ENCODE measurements around the gene CPNE4. TPM values are rescaled to one million over a fixed set of nuclear protein-coding genes. Genes with fewer than 3 reads are reported as not detected.

CPNE4 gene
- total RNA-seq, 2 experiments from 2014 or later = not detected

DNA sequence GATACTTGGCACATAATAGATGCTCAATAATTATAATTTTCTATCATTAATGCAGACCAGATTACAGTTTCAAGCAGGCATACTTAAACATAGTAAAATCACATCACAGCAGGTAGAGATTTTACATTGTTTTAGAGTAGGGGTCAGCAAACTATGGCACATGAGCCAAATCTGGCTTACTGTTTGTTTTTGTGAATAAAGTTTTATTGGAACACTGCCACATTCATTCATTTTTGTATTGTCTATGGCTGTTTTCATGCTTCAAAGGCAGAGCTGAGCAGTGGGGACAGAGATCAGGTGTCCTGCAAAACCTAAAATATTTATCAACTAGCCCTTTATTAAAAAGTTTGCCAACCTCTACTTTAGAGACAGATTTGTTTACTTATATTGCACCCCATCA, 342.5 kb downstream of the CPNE4 start:
- no peaks in the 10 kb centered on the region for H3K4me1 Mint-ChIP-seq
- H3K9me3 Mint-ChIP-seq = no peaks in the 10 kb centered on the region
- no peak for DNase-seq
- H3K36me3 Mint-ChIP-seq (ENCODE audit: low read depth) = no peaks in the 10 kb centered on the region
- H3K27me3 Mint-ChIP-seq = peaks cover 17% of the 10 kb centered on the region
- no peak overlapping the region for H3K27ac Mint-ChIP-seq
- ChIA-PET CTCF (no interaction called here), POLR2A (no interaction called here)
- no peak overlapping the region for H3K4me3 Mint-ChIP-seq

DNA sequence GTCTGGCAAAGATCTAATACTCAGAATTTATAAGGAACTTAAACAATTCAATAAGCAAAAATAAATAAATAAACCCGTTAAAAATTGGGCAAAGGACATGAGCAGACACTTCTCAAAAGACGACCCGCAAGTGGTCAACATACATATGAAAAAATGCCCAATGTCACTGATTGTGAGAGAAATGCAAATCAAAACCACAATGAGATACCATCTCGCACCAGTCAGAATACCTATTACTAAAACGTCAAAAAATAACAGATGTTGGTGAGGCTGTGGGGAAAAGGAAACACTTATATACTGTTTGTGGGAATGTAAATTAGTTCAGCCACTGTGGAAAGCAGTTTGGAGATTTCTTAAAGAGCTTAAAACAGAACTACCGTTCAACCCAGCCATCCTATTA, 344.0 kb downstream of the CPNE4 start:
- no peak for DNase-seq
- H3K36me3 Mint-ChIP-seq (ENCODE audit: low read depth) = no peaks in the 10 kb centered on the region
- no peak overlapping the region for H3K27ac Mint-ChIP-seq
- no peaks in the 10 kb centered on the region for H3K9me3 Mint-ChIP-seq
- CTCF ChIA-PET = no interaction called here
- peaks cover 26% of the 10 kb centered on the region for H3K27me3 Mint-ChIP-seq
- POLR2A ChIA-PET = no interaction called here
- H3K4me3 Mint-ChIP-seq = no peak overlapping the region
- H3K4me1 Mint-ChIP-seq = no peaks in the 10 kb centered on the region

DNA sequence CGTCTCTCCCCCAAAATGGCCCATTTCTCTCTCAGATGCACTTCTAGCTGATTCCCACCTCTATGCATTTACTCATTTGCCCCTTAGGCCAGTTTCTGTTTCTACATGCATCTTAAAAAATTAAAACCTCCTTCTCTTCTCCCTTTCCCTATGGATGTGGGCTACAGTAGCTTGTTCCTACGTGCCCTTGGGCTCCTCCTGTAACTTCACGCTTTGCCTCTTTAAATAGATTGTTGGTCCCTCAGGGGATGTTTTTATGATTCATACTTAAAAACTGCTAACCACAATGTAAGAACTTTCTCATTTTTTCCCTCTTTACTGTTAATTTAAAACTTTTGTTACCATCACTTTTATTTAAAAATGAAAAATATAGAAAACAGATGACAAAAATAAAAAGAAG, 346.4 kb downstream of the CPNE4 start:
- DNase-seq = no peak
- ChIA-PET POLR2A (no interaction called here), CTCF (no interaction called here)
- no peaks in the 10 kb centered on the region for H3K36me3 Mint-ChIP-seq (ENCODE audit: low read depth)
- peaks cover 22% of the 10 kb centered on the region for H3K27me3 Mint-ChIP-seq
- H3K9me3 Mint-ChIP-seq = no peaks in the 10 kb centered on the region
- H3K4me3 Mint-ChIP-seq = no peak overlapping the region
- H3K4me1 Mint-ChIP-seq = no peaks in the 10 kb centered on the region
- no peak overlapping the region for H3K27ac Mint-ChIP-seq

DNA sequence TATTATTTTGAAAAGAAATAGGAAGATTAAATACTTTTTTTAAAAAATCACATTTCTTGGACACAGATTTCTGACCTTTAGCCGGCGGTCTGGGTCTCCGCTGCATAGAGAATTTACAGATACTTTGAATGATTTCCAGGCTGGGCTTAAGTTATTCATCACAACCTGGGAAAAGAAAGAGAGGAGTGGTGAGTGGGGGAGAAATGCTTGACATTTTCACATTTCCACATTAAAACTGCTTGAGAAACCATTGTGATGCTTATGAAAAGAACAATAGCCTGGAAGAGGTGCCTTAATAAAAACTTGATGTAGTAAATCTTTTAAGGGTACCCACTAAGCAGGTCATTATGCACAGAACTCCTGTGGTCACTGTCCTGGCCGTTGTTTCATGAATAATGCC, 365.2 kb downstream of the CPNE4 start:
- Mint-ChIP-seq H3K4me1 (no peaks in the 10 kb centered on the region), H3K27ac (no peak overlapping the region), H3K9me3 (no peaks in the 10 kb centered on the region), H3K27me3 (peaks cover 13% of the 10 kb centered on the region), H3K36me3 (ENCODE audit: low read depth) (no peaks in the 10 kb centered on the region), H3K4me3 (no peak overlapping the region)
- ChIA-PET POLR2A (no interaction called here), CTCF (no interaction called here)
- no peak for DNase-seq

- Mint-ChIP-seq H3K9me3 (no peaks in the 10 kb centered on the region), H3K4me1 (no peaks in the 10 kb centered on the region)
Measured at GRCh38 chr3:131658771-131659170, 376.0 kb downstream of the CPNE4 start.

GRCh38 chr3:131658115-131658514, 376.7 kb downstream of the CPNE4 start:
- Mint-ChIP-seq H3K27ac (no peak overlapping the region), H3K27me3 (peaks cover 6% of the 10 kb centered on the region), H3K4me1 (no peaks in the 10 kb centered on the region), H3K36me3 (ENCODE audit: low read depth) (no peaks in the 10 kb centered on the region), H3K9me3 (no peaks in the 10 kb centered on the region), H3K4me3 (no peak overlapping the region)
- DNase-seq = no peak
- CTCF ChIA-PET = no interaction called here
- POLR2A ChIA-PET = interaction anchor here (0.9 kb wide), 1 partner anchor 9 kb away, joined by 3 read pairs; no protein-coding TSS in a partner anchor

More at GRCh38 chr3:131658771-131659170, 376.0 kb downstream of the CPNE4 start:
- CTCF ChIA-PET = no interaction called here
- Mint-ChIP-seq H3K27ac (no peak overlapping the region), H3K36me3 (ENCODE audit: low read depth) (no peaks in the 10 kb centered on the region), H3K27me3 (peaks cover 6% of the 10 kb centered on the region), H3K4me3 (no peak overlapping the region)
- POLR2A ChIA-PET = no interaction called here
- DNase-seq = no peak

- Mint-ChIP-seq H3K4me3 (no peak overlapping the region), H3K9me3 (no peaks in the 10 kb centered on the region), H3K4me1 (no peaks in the 10 kb centered on the region), H3K27ac (no peak overlapping the region), H3K27me3 (peaks cover 5% of the 10 kb centered on the region), H3K36me3 (ENCODE audit: low read depth) (no peaks in the 10 kb centered on the region)
- POLR2A ChIA-PET = no interaction called here
- CTCF ChIA-PET = no interaction called here
- DNase-seq = no peak
Measured at GRCh38 chr3:131655070-131655690, 379.6 kb downstream of the CPNE4 start.

DNA sequence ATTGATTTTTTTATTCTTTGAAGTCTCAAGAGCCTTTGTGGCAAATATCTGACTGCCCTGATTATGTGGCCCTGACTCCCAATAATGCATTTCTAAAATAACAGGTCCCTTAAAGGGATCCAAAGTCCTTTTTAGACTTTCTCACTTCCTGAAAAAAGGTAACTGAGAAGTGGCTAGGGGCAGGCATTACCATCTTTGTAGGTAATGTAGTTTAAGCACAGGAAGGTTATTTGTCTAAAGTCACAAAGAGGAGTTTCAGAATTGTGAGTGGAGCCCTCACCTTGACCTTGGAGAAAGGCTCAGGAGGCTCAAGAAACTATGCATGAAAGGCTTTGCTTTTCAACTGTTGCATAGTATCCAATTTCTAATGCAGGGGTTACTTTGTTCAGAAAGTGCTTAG, 389.2 kb downstream of the CPNE4 start:
- Mint-ChIP-seq H3K9me3 (no peaks in the 10 kb centered on the region), H3K4me3 (no peak overlapping the region), H3K27me3 (no peaks in the 10 kb centered on the region), H3K36me3 (ENCODE audit: low read depth) (no peaks in the 10 kb centered on the region), H3K4me1 (no peaks in the 10 kb centered on the region), H3K27ac (no peak overlapping the region)
- DNase-seq = no peak
- POLR2A ChIA-PET = no interaction called here
- CTCF ChIA-PET = no interaction called here

DNA sequence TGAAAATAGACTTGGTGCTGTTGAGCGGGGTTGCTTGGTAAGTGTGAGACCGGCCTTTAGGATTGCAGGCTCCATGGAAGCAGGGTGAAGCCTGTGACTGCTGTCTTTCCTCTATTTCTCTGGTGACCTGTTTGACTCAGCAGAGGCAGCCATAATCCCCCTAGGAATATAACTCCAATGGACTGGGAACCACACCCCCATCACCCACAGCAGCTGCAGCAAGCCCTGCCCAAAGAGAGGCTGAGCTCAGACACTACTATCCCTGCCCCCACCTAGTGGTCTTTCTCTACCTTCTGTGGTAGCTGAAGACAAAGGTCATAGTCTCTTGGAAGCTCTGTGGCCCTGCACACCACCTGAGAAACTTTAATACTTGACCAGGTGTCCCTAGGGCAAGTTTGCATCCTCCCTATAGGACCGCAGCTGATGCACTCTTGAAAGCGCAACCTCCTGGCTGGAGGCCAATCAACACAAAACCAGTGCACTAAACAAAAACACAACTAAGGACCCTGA, 398.5 kb downstream of the CPNE4 start:
- Mint-ChIP-seq H3K4me3 (no peak overlapping the region), H3K27ac (no peak overlapping the region), H3K4me1 (no peaks in the 10 kb centered on the region), H3K36me3 (ENCODE audit: low read depth) (no peaks in the 10 kb centered on the region), H3K9me3 (no peaks in the 10 kb centered on the region), H3K27me3 (peaks cover 6% of the 10 kb centered on the region)
- POLR2A ChIA-PET = no interaction called here
- no peak for DNase-seq
- CTCF ChIA-PET = interaction anchor here (0.6 kb wide), 1 partner anchor 34 kb away, joined by 3 read pairs; no protein-coding TSS in a partner anchor

DNA sequence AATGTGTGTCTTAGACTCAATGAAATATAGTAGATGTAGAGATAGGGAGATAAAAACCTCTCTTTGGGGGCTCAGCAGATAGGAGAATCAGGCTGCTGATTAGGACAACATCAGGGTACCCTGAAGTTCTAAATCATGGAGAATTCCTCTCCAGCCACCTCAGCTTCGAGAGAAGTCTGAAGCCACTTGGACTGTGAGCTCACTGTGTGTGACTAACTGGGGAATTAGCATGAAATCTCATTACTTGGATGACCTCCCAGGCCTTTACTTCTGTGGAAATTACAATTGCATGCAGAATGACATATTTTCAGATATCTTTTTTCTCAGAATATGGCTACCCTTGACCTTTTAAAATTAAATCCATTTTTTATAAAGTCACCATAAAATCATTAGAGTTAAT, 404.0 kb downstream of the CPNE4 start:
- Mint-ChIP-seq H3K9me3 (no peaks in the 10 kb centered on the region), H3K27ac (no peak overlapping the region), H3K27me3 (peaks cover 15% of the 10 kb centered on the region), H3K4me1 (no peaks in the 10 kb centered on the region), H3K4me3 (no peak overlapping the region), H3K36me3 (ENCODE audit: low read depth) (no peaks in the 10 kb centered on the region)
- ChIA-PET POLR2A (no interaction called here), CTCF (no interaction called here)
- DNase-seq = no peak

DNA sequence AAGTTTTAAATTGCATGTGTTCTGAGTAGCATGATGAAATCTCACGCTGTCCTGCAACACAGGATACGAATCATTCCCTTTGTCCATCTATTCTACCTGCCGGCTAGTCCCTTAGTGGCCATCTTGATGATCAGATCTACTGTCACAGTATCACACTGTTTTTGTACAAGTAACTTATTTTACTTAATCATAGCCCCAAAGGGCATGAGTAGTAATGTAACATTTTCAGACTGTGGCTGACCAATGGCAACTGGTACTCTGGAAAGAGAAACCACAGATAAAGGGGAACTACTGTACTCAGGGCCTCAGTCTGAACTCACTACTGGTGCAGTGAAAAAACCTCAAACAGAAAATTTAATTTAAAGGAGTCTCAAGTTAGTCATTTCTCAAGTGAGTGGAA, 404.7 kb downstream of the CPNE4 start:
- no peak overlapping the region for H3K27ac Mint-ChIP-seq
- DNase-seq = no peak
- CTCF ChIA-PET = no interaction called here
- no peaks in the 10 kb centered on the region for H3K36me3 Mint-ChIP-seq (ENCODE audit: low read depth)
- H3K4me1 Mint-ChIP-seq = no peaks in the 10 kb centered on the region
- H3K4me3 Mint-ChIP-seq = no peak overlapping the region
- POLR2A ChIA-PET = no interaction called here
- no peaks in the 10 kb centered on the region for H3K9me3 Mint-ChIP-seq
- peaks cover 15% of the 10 kb centered on the region for H3K27me3 Mint-ChIP-seq

- H3K4me1 Mint-ChIP-seq = no peaks in the 10 kb centered on the region
- no peak for DNase-seq
- no peak overlapping the region for H3K27ac Mint-ChIP-seq
- peaks cover 16% of the 10 kb centered on the region for H3K27me3 Mint-ChIP-seq
- no peaks in the 10 kb centered on the region for H3K36me3 Mint-ChIP-seq (ENCODE audit: low read depth)
- CTCF ChIA-PET = no interaction called here
- POLR2A ChIA-PET = no interaction called here
- H3K9me3 Mint-ChIP-seq = no peaks in the 10 kb centered on the region
- no peak overlapping the region for H3K4me3 Mint-ChIP-seq
Measured at GRCh38 chr3:131623431-131623830, 411.4 kb downstream of the CPNE4 start.

DNA sequence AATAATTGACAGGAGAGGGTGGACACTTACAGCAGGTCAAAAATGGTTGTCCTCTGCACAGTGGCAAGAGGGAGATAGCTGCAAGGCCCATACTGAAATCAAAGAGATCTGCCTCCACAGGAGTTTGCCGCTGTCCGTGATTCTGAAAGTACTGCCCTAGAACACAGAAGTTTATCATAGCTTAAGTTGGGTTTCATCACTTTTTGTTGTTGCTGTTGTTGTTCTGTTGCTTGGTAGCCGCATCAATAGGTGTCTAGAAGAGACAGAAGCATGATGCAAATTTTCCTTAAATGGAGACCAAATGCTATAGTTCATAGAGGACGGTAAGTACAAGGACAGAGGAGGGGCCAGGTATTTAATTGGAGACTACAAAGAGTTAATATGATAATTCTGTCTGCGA, 412.1 kb downstream of the CPNE4 start:
- Mint-ChIP-seq H3K4me3 (no peak overlapping the region), H3K27me3 (peaks cover 17% of the 10 kb centered on the region), H3K9me3 (no peaks in the 10 kb centered on the region), H3K4me1 (no peaks in the 10 kb centered on the region), H3K36me3 (ENCODE audit: low read depth) (no peaks in the 10 kb centered on the region), H3K27ac (no peak overlapping the region)
- POLR2A ChIA-PET = no interaction called here
- CTCF ChIA-PET = no interaction called here
- no peak for DNase-seq

- no peak overlapping the region for H3K27ac Mint-ChIP-seq
- H3K4me3 Mint-ChIP-seq = no peak overlapping the region
- no peaks in the 10 kb centered on the region for H3K36me3 Mint-ChIP-seq (ENCODE audit: low read depth)
- ChIA-PET CTCF (no interaction called here), POLR2A (no interaction called here)
- H3K27me3 Mint-ChIP-seq = peaks cover 18% of the 10 kb centered on the region
- H3K9me3 Mint-ChIP-seq = no peaks in the 10 kb centered on the region
- no peaks in the 10 kb centered on the region for H3K4me1 Mint-ChIP-seq
- no peak for DNase-seq
Measured at GRCh38 chr3:131620977-131621376, 413.8 kb downstream of the CPNE4 start.
